Measurements from ENCODE around the gene SCARF2.

DNA sequence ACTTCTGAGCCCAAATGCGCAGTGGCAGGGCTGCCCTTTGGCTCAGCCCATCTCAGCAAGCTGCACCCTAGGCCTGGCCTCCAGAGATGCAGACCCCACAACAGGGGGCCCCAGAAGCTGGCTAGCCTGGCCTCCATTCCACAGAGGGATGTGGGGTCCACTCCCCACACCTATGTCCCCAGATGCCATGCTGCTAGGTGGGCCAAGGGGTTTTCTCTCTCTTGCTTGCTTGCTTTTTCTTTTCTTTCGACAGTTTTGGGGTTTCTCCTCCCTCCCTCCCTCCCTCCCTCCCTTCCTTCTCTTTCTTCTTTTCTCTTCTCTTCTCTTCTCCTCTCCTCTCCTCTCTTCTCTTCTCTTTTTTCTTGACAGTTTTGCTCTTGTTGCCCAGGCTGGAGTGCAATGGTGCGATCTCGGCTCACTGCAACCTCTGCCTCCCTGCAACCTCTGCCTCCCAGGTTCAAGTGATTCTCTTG is 9.6 kb downstream of the SCARF2 start:
- TF ChIP-seq, protein P1, sequence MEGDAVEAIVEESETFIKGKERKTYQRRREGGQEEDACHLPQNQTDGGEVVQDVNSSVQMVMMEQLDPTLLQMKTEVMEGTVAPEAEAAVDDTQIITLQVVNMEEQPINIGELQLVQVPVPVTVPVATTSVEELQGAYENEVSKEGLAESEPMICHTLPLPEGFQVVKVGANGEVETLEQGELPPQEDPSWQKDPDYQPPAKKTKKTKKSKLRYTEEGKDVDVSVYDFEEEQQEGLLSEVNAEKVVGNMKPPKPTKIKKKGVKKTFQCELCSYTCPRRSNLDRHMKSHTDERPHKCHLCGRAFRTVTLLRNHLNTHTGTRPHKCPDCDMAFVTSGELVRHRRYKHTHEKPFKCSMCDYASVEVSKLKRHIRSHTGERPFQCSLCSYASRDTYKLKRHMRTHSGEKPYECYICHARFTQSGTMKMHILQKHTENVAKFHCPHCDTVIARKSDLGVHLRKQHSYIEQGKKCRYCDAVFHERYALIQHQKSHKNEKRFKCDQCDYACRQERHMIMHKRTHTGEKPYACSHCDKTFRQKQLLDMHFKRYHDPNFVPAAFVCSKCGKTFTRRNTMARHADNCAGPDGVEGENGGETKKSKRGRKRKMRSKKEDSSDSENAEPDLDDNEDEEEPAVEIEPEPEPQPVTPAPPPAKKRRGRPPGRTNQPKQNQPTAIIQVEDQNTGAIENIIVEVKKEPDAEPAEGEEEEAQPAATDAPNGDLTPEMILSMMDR (IDR thresholded peaks at IDR 0.05; ENCODE audit: low read length) = no peak
- no peak for TF ChIP-seq EZH2 (IDR thresholded peaks at IDR 0.05; ENCODE audit: borderline replicate concordance, low read length)
